ENCODE data around the gene PIP5K1B.

GRCh38 chr9:68838245-68838644 is 133.2 kb downstream of the PIP5K1B start:
- TF ChIP-seq CTCF (conservative IDR thresholded peaks at IDR 0.05): no peak
- no peak for TF ChIP-seq ZFX (IDR thresholded peaks at IDR 0.05)

All from C4-2B (cell line).